ENCODE measurements around the gene TSSK2.

GRCh38 chr22:19136915-19137314, 5.8 kb downstream of the TSSK2 start:
- TF ChIP-seq CTCF (IDR thresholded peaks at IDR 0.05) (no peak), POLR2A (IDR thresholded peaks at IDR 0.05) (no peak)
